T-helper 2 cell treated with Interferon-gamma antibody and Interleukin-4, amounts not matched to agents 5 μg/mL and 100 μg/mL, for 36 hours (primary cell): ENCODE measurements around the gene MORC4.

Source experiments
- DNase-seq: peaks from one replicate; pipeline ENCODE4 v3.0.0; 2021; ENCODE audit warnings: low spot score
- H3K27ac Mint-ChIP-seq: one replicate; pipeline ENCODE4 v1.8.0; 2021; ENCODE audit warnings: mild to moderate bottlenecking, mixed read lengths
- H3K27me3 Mint-ChIP-seq: one replicate; pipeline ENCODE4 v1.8.0; 2021; ENCODE audit warnings: low read depth, mixed read lengths
- H3K36me3 Mint-ChIP-seq: one replicate; pipeline ENCODE4 v1.8.0; 2021; ENCODE audit warnings: low read depth, mixed read lengths
- H3K4me1 Mint-ChIP-seq: one replicate; pipeline ENCODE4 v1.8.0; 2021; ENCODE audit warnings: low read depth, mixed read lengths
- H3K4me3 Mint-ChIP-seq: one replicate; pipeline ENCODE4 v1.8.0; 2022; ENCODE audit warnings: mild to moderate bottlenecking, moderate library complexity, mixed read lengths
- H3K9me3 Mint-ChIP-seq: one replicate; pipeline ENCODE4 v1.8.0; 2021; ENCODE audit warnings: mixed read lengths

Gene MORC4

GRCh38 chrX:106940068-106940467 is 59.9 kb downstream of the MORC4 start:
- DNase-seq = no peak
- Mint-ChIP-seq H3K27me3 (no peaks in the 10 kb centered on the region), H3K4me1 (no peaks in the 10 kb centered on the region), H3K27ac (no peak overlapping the region), H3K36me3 (peaks cover 2% of the 10 kb centered on the region), H3K9me3 (no peaks in the 10 kb centered on the region), H3K4me3 (no peak overlapping the region)

- Mint-ChIP-seq H3K27ac (no peak overlapping the region), H3K36me3 (peaks cover 2% of the 10 kb centered on the region), H3K4me1 (no peaks in the 10 kb centered on the region), H3K4me3 (no peak overlapping the region), H3K27me3 (no peaks in the 10 kb centered on the region), H3K9me3 (no peaks in the 10 kb centered on the region)
- DNase-seq = no peak
Measured at GRCh38 chrX:106939566-106939965, 60.4 kb downstream of the MORC4 start.

- H3K27me3 Mint-ChIP-seq = no peaks in the 10 kb centered on the region
- H3K9me3 Mint-ChIP-seq = no peaks in the 10 kb centered on the region
- H3K4me1 Mint-ChIP-seq = no peaks in the 10 kb centered on the region
- H3K36me3 Mint-ChIP-seq = no peaks in the 10 kb centered on the region
- no peak for DNase-seq
- no peak overlapping the region for H3K27ac Mint-ChIP-seq
- no peak overlapping the region for H3K4me3 Mint-ChIP-seq
Measured at GRCh38 chrX:106936246-106936645, 63.8 kb downstream of the MORC4 start.

DNA sequence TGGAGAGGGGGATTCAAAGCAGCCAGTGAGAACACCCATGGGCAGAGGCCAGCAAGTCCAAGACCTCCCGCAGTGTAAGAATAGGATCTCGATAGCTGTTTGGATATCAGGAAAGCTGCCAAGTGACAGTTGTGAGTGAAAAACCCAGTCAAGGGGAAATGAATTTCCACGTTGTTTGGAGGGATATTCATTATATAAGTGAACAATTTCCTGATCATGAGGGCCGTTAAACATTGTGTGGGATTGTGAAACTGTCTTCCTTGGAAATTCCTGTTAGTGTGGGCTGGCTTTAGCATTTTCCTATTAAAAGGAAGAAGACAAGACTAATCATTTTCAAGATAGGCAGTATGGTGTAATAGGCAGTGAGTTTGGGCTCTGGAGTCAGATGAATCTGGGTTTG is 64.8 kb downstream of the MORC4 start:
- DNase-seq = no peak
- Mint-ChIP-seq H3K36me3 (no peaks in the 10 kb centered on the region), H3K4me1 (no peaks in the 10 kb centered on the region), H3K27me3 (no peaks in the 10 kb centered on the region), H3K27ac (no peak overlapping the region), H3K9me3 (no peaks in the 10 kb centered on the region), H3K4me3 (no peak overlapping the region)

GRCh38 chrX:106933538-106933961 is 66.5 kb downstream of the MORC4 start:
- H3K9me3 Mint-ChIP-seq = no peaks in the 10 kb centered on the region
- no peaks in the 10 kb centered on the region for H3K27me3 Mint-ChIP-seq
- H3K4me3 Mint-ChIP-seq = no peak overlapping the region
- DNase-seq = no peak
- no peaks in the 10 kb centered on the region for H3K36me3 Mint-ChIP-seq
- no peak overlapping the region for H3K27ac Mint-ChIP-seq
- H3K4me1 Mint-ChIP-seq = no peaks in the 10 kb centered on the region

- no peaks in the 10 kb centered on the region for H3K27me3 Mint-ChIP-seq
- no peaks in the 10 kb centered on the region for H3K4me1 Mint-ChIP-seq
- no peaks in the 10 kb centered on the region for H3K36me3 Mint-ChIP-seq
- H3K9me3 Mint-ChIP-seq = no peaks in the 10 kb centered on the region
- DNase-seq = no peak
- no peak overlapping the region for H3K27ac Mint-ChIP-seq
- no peak overlapping the region for H3K4me3 Mint-ChIP-seq
Measured at GRCh38 chrX:106932960-106933537, 67.0 kb downstream of the MORC4 start.

- H3K36me3 Mint-ChIP-seq = no peaks in the 10 kb centered on the region
Measured at GRCh38 chrX:106932492-106932923, 67.5 kb downstream of the MORC4 start.

GRCh38 chrX:106931831-106932491 is 68.1 kb downstream of the MORC4 start:
- Mint-ChIP-seq H3K4me1 (no peaks in the 10 kb centered on the region), H3K4me3 (no peak overlapping the region), H3K27ac (no peak overlapping the region), H3K36me3 (no peaks in the 10 kb centered on the region), H3K27me3 (no peaks in the 10 kb centered on the region), H3K9me3 (no peaks in the 10 kb centered on the region)
- no peak for DNase-seq

More at GRCh38 chrX:106932492-106932923, 67.5 kb downstream of the MORC4 start:
- no peak for DNase-seq
- no peaks in the 10 kb centered on the region for H3K9me3 Mint-ChIP-seq
- H3K4me1 Mint-ChIP-seq = no peaks in the 10 kb centered on the region
- H3K4me3 Mint-ChIP-seq = no peak overlapping the region
- no peaks in the 10 kb centered on the region for H3K27me3 Mint-ChIP-seq
- H3K27ac Mint-ChIP-seq = no peak overlapping the region

DNA sequence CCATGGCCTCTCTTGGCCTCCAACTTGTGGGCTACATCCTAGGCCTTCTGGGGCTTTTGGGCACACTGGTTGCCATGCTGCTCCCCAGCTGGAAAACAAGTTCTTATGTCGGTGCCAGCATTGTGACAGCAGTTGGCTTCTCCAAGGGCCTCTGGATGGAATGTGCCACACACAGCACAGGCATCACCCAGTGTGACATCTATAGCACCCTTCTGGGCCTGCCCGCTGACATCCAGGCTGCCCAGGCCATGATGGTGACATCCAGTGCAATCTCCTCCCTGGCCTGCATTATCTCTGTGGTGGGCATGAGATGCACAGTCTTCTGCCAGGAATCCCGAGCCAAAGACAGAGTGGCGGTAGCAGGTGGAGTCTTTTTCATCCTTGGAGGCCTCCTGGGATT is 71.8 kb downstream of the MORC4 start:
- H3K27ac Mint-ChIP-seq = no peak overlapping the region
- H3K4me3 Mint-ChIP-seq = no peak overlapping the region
- no peaks in the 10 kb centered on the region for H3K9me3 Mint-ChIP-seq

DNA sequence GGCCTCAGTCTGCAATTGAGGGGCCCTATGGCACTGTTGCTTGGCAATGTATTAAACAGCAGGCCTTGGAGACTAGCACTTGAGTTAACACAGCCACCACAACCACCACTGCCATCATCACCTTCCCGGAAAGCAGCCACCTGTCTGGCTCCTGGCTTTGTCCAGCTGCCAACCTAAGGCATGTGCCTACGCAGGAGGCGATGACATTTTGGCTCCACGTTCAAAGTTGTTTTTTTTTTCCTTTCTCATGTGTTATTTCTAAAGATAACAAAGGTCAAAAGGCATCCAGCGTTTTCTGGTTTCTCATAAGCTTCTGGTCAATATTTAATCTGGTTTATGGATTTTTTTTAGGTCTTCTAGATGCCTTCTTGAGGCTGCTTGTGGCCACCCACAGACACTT is 72.3 kb downstream of the MORC4 start:
- Mint-ChIP-seq H3K4me1 (no peaks in the 10 kb centered on the region), H3K36me3 (no peaks in the 10 kb centered on the region), H3K9me3 (no peaks in the 10 kb centered on the region), H3K4me3 (no peak overlapping the region), H3K27me3 (no peaks in the 10 kb centered on the region), H3K27ac (no peak overlapping the region)
- DNase-seq = no peak

More for the DNA sequence above, 71.8 kb downstream of the MORC4 start:
- H3K36me3 Mint-ChIP-seq = no peaks in the 10 kb centered on the region
- no peaks in the 10 kb centered on the region for H3K4me1 Mint-ChIP-seq
- DNase-seq = no peak
- no peaks in the 10 kb centered on the region for H3K27me3 Mint-ChIP-seq

DNA sequence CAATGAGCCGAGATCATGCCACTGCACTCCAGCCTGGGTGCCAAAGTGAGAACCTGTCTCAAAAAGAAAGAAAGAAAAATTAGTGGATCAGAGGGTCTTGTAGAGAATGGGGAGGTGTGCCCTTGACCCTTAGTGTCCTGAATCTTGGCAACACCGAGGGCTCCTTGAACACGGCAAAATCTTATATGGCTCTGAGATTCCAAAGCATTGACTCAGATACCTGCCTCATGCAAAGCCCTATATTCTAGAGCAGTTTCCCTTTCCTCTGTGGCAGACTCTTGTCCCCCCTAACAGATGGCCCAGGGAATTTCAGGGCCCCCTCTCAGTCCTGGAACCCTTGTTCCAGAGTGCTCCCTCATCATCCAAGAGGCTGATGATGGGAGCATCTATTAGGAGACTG is 73.0 kb downstream of the MORC4 start:
- H3K4me1 Mint-ChIP-seq = no peaks in the 10 kb centered on the region
- H3K4me3 Mint-ChIP-seq = no peak overlapping the region
- DNase-seq = no peak

GRCh38 chrX:106921637-106922036 is 78.4 kb downstream of the MORC4 start:
- Mint-ChIP-seq H3K27me3 (peaks cover 4% of the 10 kb centered on the region), H3K36me3 (no peaks in the 10 kb centered on the region), H3K4me1 (no peaks in the 10 kb centered on the region), H3K9me3 (no peaks in the 10 kb centered on the region), H3K27ac (no peak overlapping the region), H3K4me3 (no peak overlapping the region)
- DNase-seq = no peak

More for the DNA sequence above, 73.0 kb downstream of the MORC4 start:
- Mint-ChIP-seq H3K27me3 (no peaks in the 10 kb centered on the region), H3K27ac (no peak overlapping the region), H3K9me3 (no peaks in the 10 kb centered on the region), H3K36me3 (no peaks in the 10 kb centered on the region)

GRCh38 chrX:106919932-106920452 is 80.0 kb downstream of the MORC4 start, which contains the start of gene CLDN2:
TSS of gene CLDN2 (plus strand) at chrX:106920402. CDS start at chrX:106928229, 7,827 bp downstream.
- H3K4me3 Mint-ChIP-seq = no peak within 1 kb of the TSS

GRCh38 chrX:106917830-106918500 is 82.0 kb downstream of the MORC4 start:
- no peak for DNase-seq

More at GRCh38 chrX:106919932-106920452, 80.0 kb downstream of the MORC4 start, which contains the start of gene CLDN2:
- no peaks in the 10 kb centered on the region for H3K36me3 Mint-ChIP-seq
- H3K27ac Mint-ChIP-seq = no peak within 1 kb of the TSS
- H3K9me3 Mint-ChIP-seq = no peaks in the 10 kb centered on the region
- DNase-seq = no peak
- peaks cover 12% of the 10 kb centered on the region for H3K27me3 Mint-ChIP-seq
- no peaks in the 10 kb centered on the region for H3K4me1 Mint-ChIP-seq

More at GRCh38 chrX:106917830-106918500, 82.0 kb downstream of the MORC4 start:
- Mint-ChIP-seq H3K36me3 (no peaks in the 10 kb centered on the region), H3K9me3 (no peaks in the 10 kb centered on the region), H3K4me1 (no peaks in the 10 kb centered on the region), H3K4me3 (no peak overlapping the region), H3K27me3 (peaks cover 12% of the 10 kb centered on the region), H3K27ac (no peak overlapping the region)
